Transverse colon (tissue), 4 donors: ENCODE measurements around the gene ATG13.

Experiments
- EP300 ChIP-seq: sonication (generic); formaldehyde crosslinking; IDR thresholded peaks from one replicate; pipeline ENCODE4 v1.6.1; 2017; ENCODE audit warnings: antibody characterized with exemption, low read depth
- POLR2A ChIP-seq: fragments of 450-650 bp; IDR thresholded peaks from one replicate; pipeline ENCODE4 v1.6.1; 2016; ENCODE audit warnings: antibody characterized with exemption, mild to moderate bottlenecking, moderate library complexity
- POLR2AphosphoS5 ChIP-seq, 3 donors: sonication (generic); formaldehyde crosslinking; IDR thresholded peaks; one replicate each; pipeline ENCODE4 v1.6.1; 2016; ENCODE audit warnings: antibody characterized with exemption in 3 of 3
- TF ChIP-seq, protein P1 (sequence below), 5 experiments: fragments of 200-600 bp in 3 of 5; fragments of 450-650 bp in 2 of 5; sonication (generic) in 3 of 5; IDR thresholded peaks; 1 replicate in 2 of 5; 2 replicates in 3 of 5; pipeline ENCODE4 v1.5.1; 2016 to 2017; ENCODE audit warnings: antibody characterized with exemption in 5 of 5, inconsistent platforms in 3 of 5, mild to moderate bottlenecking in 2 of 5, moderate library complexity in 1 of 5

DNA sequence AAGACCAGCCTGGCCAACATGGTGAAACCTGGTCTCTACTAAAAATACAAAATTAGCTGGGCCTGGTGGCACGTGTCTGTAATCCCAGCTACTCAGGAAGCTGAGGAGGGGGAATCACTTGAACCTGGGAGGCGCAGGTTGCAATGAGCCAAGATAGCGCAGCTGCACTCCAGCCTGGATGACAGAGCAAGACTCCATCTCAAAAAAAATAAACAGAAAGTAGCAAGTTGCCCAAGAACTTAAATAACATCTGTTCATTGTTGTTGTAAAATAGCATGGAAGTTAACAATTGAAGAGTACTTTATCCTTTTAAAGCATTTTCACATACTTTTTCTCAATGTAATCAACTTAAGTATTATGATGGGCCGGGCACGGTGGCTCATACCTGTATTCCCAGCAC is 29.2 kb upstream of the ATG13 start:
- TF ChIP-seq, protein P1, sequence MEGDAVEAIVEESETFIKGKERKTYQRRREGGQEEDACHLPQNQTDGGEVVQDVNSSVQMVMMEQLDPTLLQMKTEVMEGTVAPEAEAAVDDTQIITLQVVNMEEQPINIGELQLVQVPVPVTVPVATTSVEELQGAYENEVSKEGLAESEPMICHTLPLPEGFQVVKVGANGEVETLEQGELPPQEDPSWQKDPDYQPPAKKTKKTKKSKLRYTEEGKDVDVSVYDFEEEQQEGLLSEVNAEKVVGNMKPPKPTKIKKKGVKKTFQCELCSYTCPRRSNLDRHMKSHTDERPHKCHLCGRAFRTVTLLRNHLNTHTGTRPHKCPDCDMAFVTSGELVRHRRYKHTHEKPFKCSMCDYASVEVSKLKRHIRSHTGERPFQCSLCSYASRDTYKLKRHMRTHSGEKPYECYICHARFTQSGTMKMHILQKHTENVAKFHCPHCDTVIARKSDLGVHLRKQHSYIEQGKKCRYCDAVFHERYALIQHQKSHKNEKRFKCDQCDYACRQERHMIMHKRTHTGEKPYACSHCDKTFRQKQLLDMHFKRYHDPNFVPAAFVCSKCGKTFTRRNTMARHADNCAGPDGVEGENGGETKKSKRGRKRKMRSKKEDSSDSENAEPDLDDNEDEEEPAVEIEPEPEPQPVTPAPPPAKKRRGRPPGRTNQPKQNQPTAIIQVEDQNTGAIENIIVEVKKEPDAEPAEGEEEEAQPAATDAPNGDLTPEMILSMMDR (IDR thresholded peaks at IDR 0.05), result no peak
- TF ChIP-seq POLR2AphosphoS5 (IDR thresholded peaks at IDR 0.05), result no peak
- TF ChIP-seq POLR2A, result no peak
- no peak for TF ChIP-seq EP300
